IPS-20b (cell line): ENCODE data around the gene MSANTD7.

Source experiments
- H3K27ac ChIP-seq: one replicate; pipeline ENCODE4 v1.5.1; 2013; ENCODE audit warnings: low read length
- H3K27me3 ChIP-seq: 2 replicates; pipeline ENCODE4 v1.6.1; 2013; ENCODE audit warnings: mild to moderate bottlenecking, low read length, inconsistent platforms; ENCODE audit not compliant: insufficient read depth
- H3K36me3 ChIP-seq: 2 replicates; pipeline ENCODE4 v1.6.1; 2013; ENCODE audit warnings: low read depth, mild to moderate bottlenecking, inconsistent platforms, low read length, moderate library complexity; ENCODE audit not compliant: insufficient read depth
- H3K4me1 ChIP-seq: 2 replicates; pipeline ENCODE4 v1.6.1; 2013; ENCODE audit warnings: mild to moderate bottlenecking, control low read depth, inconsistent platforms, low read length, moderate library complexity; ENCODE audit not compliant: insufficient read depth
- H3K4me3 ChIP-seq: 2 replicates; pipeline ENCODE4 v1.5.1; 2013; ENCODE audit warnings: mild to moderate bottlenecking, low read length, inconsistent platforms
- H3K9ac ChIP-seq: 2 replicates; pipeline ENCODE4 v1.6.1; 2013; ENCODE audit warnings: low read depth, mild to moderate bottlenecking, inconsistent platforms, low read length, moderate library complexity
- H3K9me3 ChIP-seq: 2 replicates; pipeline ENCODE4 v1.6.1; 2013; ENCODE audit warnings: mild to moderate bottlenecking, low read depth, low read length, inconsistent platforms; ENCODE audit not compliant: insufficient read depth

MSANTD7 gene

GRCh38 chr10:14820010-14820774, 17.9 kb upstream of the MSANTD7 start:
- no peaks in the 10 kb centered on the region for H3K9me3 ChIP-seq
- no peaks in the 10 kb centered on the region for H3K36me3 ChIP-seq
- no peak overlapping the region for H3K27ac ChIP-seq
- H3K4me1 ChIP-seq: 0 out of 2 replicates have a peak, but pooled peaks cover 3% of the 10 kb centered on the region
- H3K4me3 ChIP-seq: no peak overlapping the region
- no peaks in the 10 kb centered on the region for H3K27me3 ChIP-seq
- H3K9ac ChIP-seq: no peak overlapping the region

- Histone ChIP-seq H3K4me3 (no peak overlapping the region), H3K36me3 (no peaks in the 10 kb centered on the region), H3K9me3 (no peaks in the 10 kb centered on the region), H3K4me1 (0 out of 2 replicates have a peak, but pooled peaks cover 3% of the 10 kb centered on the region), H3K27ac (no peak overlapping the region), H3K27me3 (no peaks in the 10 kb centered on the region; the same call in 1 of the 2 replicates), H3K9ac (no peak overlapping the region)
Observed at GRCh38 chr10:14820775-14821154, 17.3 kb upstream of the MSANTD7 start.

GRCh38 chr10:14821635-14822375, 16.3 kb upstream of the MSANTD7 start:
- no peak overlapping the region for H3K9ac ChIP-seq
- no peaks in the 10 kb centered on the region for H3K9me3 ChIP-seq
- no peak overlapping the region for H3K4me3 ChIP-seq
- H3K27me3 ChIP-seq: no peaks in the 10 kb centered on the region; the same call in 1 of the 2 replicates
- H3K27ac ChIP-seq: no peak overlapping the region
- H3K4me1 ChIP-seq: 0 out of 2 replicates have a peak, but pooled peaks cover 3% of the 10 kb centered on the region
- no peaks in the 10 kb centered on the region for H3K36me3 ChIP-seq

GRCh38 chr10:14822879-14823755, 15.0 kb upstream of the MSANTD7 start:
- Histone ChIP-seq H3K27me3 (no peaks in the 10 kb centered on the region; the same call in 1 of the 2 replicates), H3K27ac (no peak overlapping the region), H3K9me3 (no peaks in the 10 kb centered on the region), H3K9ac (no peak overlapping the region), H3K36me3 (no peaks in the 10 kb centered on the region), H3K4me1 (0 out of 2 replicates have a peak, but pooled peaks cover 3% of the 10 kb centered on the region), H3K4me3 (no peak overlapping the region)

- Histone ChIP-seq H3K36me3 (no peaks in the 10 kb centered on the region), H3K4me1 (0 out of 2 replicates have a peak, but pooled peaks cover 3% of the 10 kb centered on the region), H3K9ac (no peak overlapping the region), H3K27ac (no peak overlapping the region), H3K4me3 (no peak overlapping the region), H3K27me3 (no peaks in the 10 kb centered on the region; the same call in 1 of the 2 replicates), H3K9me3 (no peaks in the 10 kb centered on the region)
Observed at GRCh38 chr10:14823966-14824365, 14.1 kb upstream of the MSANTD7 start.

- no peaks in the 10 kb centered on the region for H3K36me3 ChIP-seq
- H3K4me1 ChIP-seq: 0 out of 2 replicates have a peak, but pooled peaks cover 3% of the 10 kb centered on the region
- H3K27ac ChIP-seq: no peak overlapping the region
- H3K9ac ChIP-seq: no peak overlapping the region
- no peak overlapping the region for H3K4me3 ChIP-seq
- no peaks in the 10 kb centered on the region for H3K9me3 ChIP-seq
- no peaks in the 10 kb centered on the region; the same call in 1 of the 2 replicates for H3K27me3 ChIP-seq
Observed at GRCh38 chr10:14826076-14826829, 11.9 kb upstream of the MSANTD7 start.

GRCh38 chr10:14833106-14833505, 5.0 kb upstream of the MSANTD7 start:
- Histone ChIP-seq H3K9ac (no peak overlapping the region), H3K36me3 (no peaks in the 10 kb centered on the region), H3K27ac (no peak overlapping the region), H3K27me3 (no peaks in the 10 kb centered on the region), H3K9me3 (no peaks in the 10 kb centered on the region), H3K4me3 (no peak overlapping the region), H3K4me1 (peaks cover 4% of the 10 kb centered on the region; the same call in 1 of the 2 replicates)

- peaks cover 13% of the 10 kb centered on the region for H3K36me3 ChIP-seq
- no peaks in the 10 kb centered on the region for H3K27me3 ChIP-seq
- H3K9me3 ChIP-seq: no peaks in the 10 kb centered on the region
- H3K4me3 ChIP-seq: no peak overlapping the region
- H3K27ac ChIP-seq: no peak overlapping the region
- peaks cover 4% of the 10 kb centered on the region; the same call in 1 of the 2 replicates for H3K4me1 ChIP-seq
- H3K9ac ChIP-seq: no peak overlapping the region
Observed at GRCh38 chr10:14836208-14836607, 1.9 kb upstream of the MSANTD7 start.

GRCh38 chr10:14837003-14837756, 926 bp upstream of the MSANTD7 start:
- Histone ChIP-seq H3K9ac (peak overlapping the region; percentile 89), H3K27me3 (no peaks in the 10 kb centered on the region), H3K4me1 (peaks cover 4% of the 10 kb centered on the region; the same call in 1 of the 2 replicates), H3K36me3 (peaks cover 23% of the 10 kb centered on the region), H3K4me3 (peak overlapping the region; percentile 97), H3K9me3 (no peaks in the 10 kb centered on the region), H3K27ac (peak overlapping the region; percentile 88)

GRCh38 chr10:14838582-14839304, 637 bp downstream of the MSANTD7 start:
- Histone ChIP-seq H3K27me3 (no peaks in the 10 kb centered on the region), H3K36me3 (peaks cover 38% of the 10 kb centered on the region), H3K27ac (peak overlapping the region; percentile 26), H3K9ac (peak overlapping the region; percentile 90), H3K4me1 (peaks cover 4% of the 10 kb centered on the region; the same call in 1 of the 2 replicates), H3K4me3 (peak overlapping the region; percentile 97), H3K9me3 (no peaks in the 10 kb centered on the region)
